ENCODE measurements around the gene DHODH. TPM values are rescaled to one million over a fixed set of nuclear protein-coding genes. Genes with fewer than 3 reads are reported as not detected.

The DHODH gene
- total and polyA plus RNA-seq, 2 donors from 2014 or later = 8.9 to 10.7 TPM

DNA sequence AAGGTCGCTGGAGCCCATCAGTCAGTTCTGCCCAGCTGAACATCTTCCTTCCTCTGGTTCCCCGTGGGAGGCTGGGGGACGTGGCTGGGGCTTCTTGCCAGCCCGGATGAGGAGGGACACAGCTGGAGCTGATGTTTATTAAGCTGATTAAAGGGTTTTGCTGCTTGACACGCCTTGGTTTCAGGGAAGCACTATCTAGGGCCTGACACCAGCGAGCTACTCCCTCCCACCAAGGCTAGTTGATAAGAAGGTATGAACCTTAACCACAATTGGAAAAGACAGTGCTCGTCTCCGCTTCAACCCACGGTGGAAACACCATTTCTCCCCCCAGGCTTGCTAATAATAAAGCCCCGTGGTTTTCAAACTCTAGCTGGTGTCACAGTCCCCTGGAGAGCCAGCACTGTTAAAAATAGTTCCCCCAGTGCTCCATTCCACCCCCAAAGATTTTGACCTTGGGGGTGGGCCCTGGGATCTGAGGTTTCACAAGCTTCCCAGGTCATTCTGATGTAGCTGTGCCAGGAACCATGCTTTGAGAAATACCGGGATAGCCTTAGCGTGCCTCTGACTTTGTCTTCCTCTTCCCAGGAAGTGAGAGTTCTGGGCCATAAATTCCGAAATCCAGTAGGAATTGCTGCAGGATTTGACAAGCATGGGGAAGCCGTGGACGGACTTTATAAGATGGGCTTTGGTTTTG lies 5.5 kb downstream of the DHODH start:
- peaks cover 0 to 14% (median 11%) of the 10 kb centered on the region in 3 donors for H3K4me1 ChIP-seq (ENCODE audit: control insufficient read depth in 2 of 3, insufficient read depth in 2 of 3, low read depth in 1 of 3, low read length in 3 of 3)
- H3K9me3 ChIP-seq (ENCODE audit: control insufficient read depth in 2 of 3, insufficient read depth in 1 of 3, low read length in 3 of 3) = no peaks in the 10 kb centered on the region
- no peak for FAIRE-seq
- H3K27ac ChIP-seq (ENCODE audit: low read depth in 2 of 2, low read length in 2 of 2) = peak overlapping the region; percentile 3 to 54
- H3K9ac ChIP-seq (ENCODE audit: low read length in 3 of 3) = no peak overlapping the region
- no peak for TF ChIP-seq CTCF (IDR thresholded peaks at IDR 0.05; ENCODE audit: borderline replicate concordance, extremely low read depth, insufficient read depth)
- H3K4me3 ChIP-seq (ENCODE audit: low read length in 3 of 3) = no peak overlapping the region
- intact Hi-C loops (cut with DNase I) = no loop called here
- peaks cover 0 to 3% (median 2%) of the 10 kb centered on the region in 3 donors for H3K36me3 ChIP-seq (ENCODE audit: control insufficient read depth in 2 of 3, insufficient read depth in 3 of 3, low read length in 3 of 3)
- no peaks in the 10 kb centered on the region for H3K27me3 ChIP-seq (ENCODE audit: control insufficient read depth, insufficient read depth, low read length)
- DNase-seq = peak in 3 of 5 donors; percentile 15 to 60 (median 59)

DNA sequence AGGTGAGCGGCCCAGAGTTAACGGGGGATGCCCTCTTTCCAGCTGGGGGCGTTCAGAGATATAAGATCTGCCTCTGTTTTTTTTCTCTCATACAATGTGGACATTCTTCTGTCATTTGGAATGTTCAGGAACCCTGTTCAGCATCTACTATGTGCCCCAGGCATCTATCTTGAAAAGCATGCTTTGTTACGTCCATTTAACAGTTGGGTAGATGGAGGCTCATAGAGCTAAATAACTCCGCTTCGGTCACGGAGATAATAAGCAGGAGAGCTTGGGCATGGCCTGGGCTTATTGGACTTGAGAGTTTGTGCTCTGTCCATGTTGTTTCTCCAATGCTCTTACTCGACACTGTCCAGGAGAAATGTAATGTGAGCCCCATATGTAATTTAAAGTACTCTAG lies 6.1 kb downstream of the DHODH start:
- no peak for FAIRE-seq

DNA sequence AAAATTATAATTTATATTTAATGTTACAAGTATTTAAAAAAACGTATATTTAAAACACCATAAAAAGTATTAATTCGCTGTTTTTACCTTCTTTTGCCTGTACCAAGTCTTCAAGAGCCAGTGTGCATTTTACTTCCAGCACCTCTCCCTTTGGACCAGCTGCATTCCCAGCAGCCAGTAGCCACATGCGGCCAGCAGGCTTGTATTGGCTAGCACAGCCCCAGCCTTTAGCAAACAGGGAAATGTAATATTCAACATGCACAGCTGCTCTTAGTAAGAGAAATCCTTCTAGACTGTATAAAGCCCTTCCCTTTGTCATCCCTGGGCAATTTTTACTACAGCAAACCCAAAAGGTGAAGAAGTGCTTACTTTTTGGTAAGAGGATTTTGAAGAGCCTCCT lies 6.6 kb downstream of the DHODH start:
- H3K27me3 ChIP-seq (ENCODE audit: control insufficient read depth, insufficient read depth, low read length) = no peaks in the 10 kb centered on the region
- FAIRE-seq (no peak), DNase-seq (no peak)
- no peak overlapping the region for H3K9ac ChIP-seq (ENCODE audit: low read length in 3 of 3)
- intact Hi-C loops (cut with DNase I) = no loop called here
- no peak overlapping the region for H3K4me3 ChIP-seq (ENCODE audit: low read length in 3 of 3)
- no peak overlapping the region for H3K27ac ChIP-seq (ENCODE audit: low read depth in 2 of 2, low read length in 2 of 2)
- H3K9me3 ChIP-seq (ENCODE audit: control insufficient read depth in 2 of 3, insufficient read depth in 1 of 3, low read length in 3 of 3) = no peaks in the 10 kb centered on the region
- H3K4me1 ChIP-seq (ENCODE audit: control insufficient read depth in 2 of 3, insufficient read depth in 2 of 3, low read depth in 1 of 3, low read length in 3 of 3) = peaks cover 0 to 14% (median 11%) of the 10 kb centered on the region in 3 donors
- no peak for TF ChIP-seq CTCF (IDR thresholded peaks at IDR 0.05; ENCODE audit: borderline replicate concordance, extremely low read depth, insufficient read depth)
- H3K36me3 ChIP-seq (ENCODE audit: control insufficient read depth in 2 of 3, insufficient read depth in 3 of 3, low read length in 3 of 3) = peaks cover 0 to 3% (median 2%) of the 10 kb centered on the region in 3 donors

More for the DNA sequence above, 6.1 kb downstream of the DHODH start:
- Histone ChIP-seq H3K27me3 (ENCODE audit: control insufficient read depth, insufficient read depth, low read length) (no peaks in the 10 kb centered on the region), H3K4me1 (ENCODE audit: control insufficient read depth in 2 of 3, insufficient read depth in 2 of 3, low read depth in 1 of 3, low read length in 3 of 3) (peaks cover 0 to 14% (median 11%) of the 10 kb centered on the region in 3 donors), H3K4me3 (ENCODE audit: low read length in 3 of 3) (no peak overlapping the region), H3K27ac (ENCODE audit: low read depth in 2 of 2, low read length in 2 of 2) (no peak overlapping the region), H3K36me3 (ENCODE audit: control insufficient read depth in 2 of 3, insufficient read depth in 3 of 3, low read length in 3 of 3) (peaks cover 0 to 3% (median 2%) of the 10 kb centered on the region in 3 donors), H3K9ac (ENCODE audit: low read length in 3 of 3) (no peak overlapping the region), H3K9me3 (ENCODE audit: control insufficient read depth in 2 of 3, insufficient read depth in 1 of 3, low read length in 3 of 3) (no peaks in the 10 kb centered on the region)
- TF ChIP-seq CTCF (IDR thresholded peaks at IDR 0.05; ENCODE audit: borderline replicate concordance, extremely low read depth, insufficient read depth) = no peak
- DNase-seq = no peak
- intact Hi-C loops (cut with DNase I) = no loop called here

Data from kidney (tissue), 14 donors.